Activated CD4-positive, alpha-beta T cell treated with anti-CD3 and anti-CD28 coated beads for 4 hours (primary cell): Measurements from ENCODE around the gene TRAPPC2B.
"Not testable (repeated sequence)": the region's sequence is repeated elsewhere in the genome, so short reads cannot be mapped to it uniquely, and the experiment has no call there.

Source experiments
- DNase-seq, 2 donors: peaks; one replicate each; pipeline ENCODE4 v3.0.0-alpha.2; 2020

TRAPPC2B gene

GRCh38 chr19:57374647-57375046, 11.3 kb downstream of the TRAPPC2B start:
- DNase-seq, result not testable (repeated sequence)

- no peak for DNase-seq
Measured at GRCh38 chr19:57376151-57376550, 12.8 kb downstream of the TRAPPC2B start.

- no peak for DNase-seq
Measured at GRCh38 chr19:57377498-57378146, 14.3 kb downstream of the TRAPPC2B start.

- no peak for DNase-seq
Measured at GRCh38 chr19:57380923-57381322, 17.6 kb downstream of the TRAPPC2B start.

- no peak for DNase-seq
Measured at GRCh38 chr19:57382806-57383488, 19.6 kb downstream of the TRAPPC2B start.

GRCh38 chr19:57389194-57389729, 25.9 kb downstream of the TRAPPC2B start:
- no peak for DNase-seq

- DNase-seq, result peak; percentile 94 to 95
Measured at GRCh38 chr19:57389730-57390598, 26.6 kb downstream of the TRAPPC2B start, which contains the start of gene ZNF548. TSS of gene ZNF548 (plus strand) at chr19:57389854. CDS start at chr19:57390100, 246 bp downstream.

- no peak for DNase-seq
Measured at GRCh38 chr19:57395710-57396109, 32.4 kb downstream of the TRAPPC2B start.

- no peak for DNase-seq
Measured at GRCh38 chr19:57398868-57399267, 35.5 kb downstream of the TRAPPC2B start.

- no peak for DNase-seq
Measured at GRCh38 chr19:57403737-57404563, 40.6 kb downstream of the TRAPPC2B start.

GRCh38 chr19:57406516-57407123, 43.3 kb downstream of the TRAPPC2B start:
- DNase-seq, result peak; percentile 67 to 74

GRCh38 chr19:57410877-57411671, 47.7 kb downstream of the TRAPPC2B start, which contains the start of gene ZNF17:
TSS of gene ZNF17 (plus strand) at chr19:57411161. CDS start at chr19:57413616, 2,455 bp downstream.
- peak; percentile 92 to 93 for DNase-seq
